Stimulated activated CD4-positive, alpha-beta T cell treated with anti-CD3 and anti-CD28 coated beads, Interleukin-1b, Interleukin-23, amount 100 ng/mL, for 48 hours (primary cell): Measurements from ENCODE around the gene PLXNB2.
"Not testable (repeated sequence)": the region's sequence is repeated elsewhere in the genome, so short reads cannot be mapped to it uniquely, and the experiment has no call there.

Experiments used
- DNase-seq: peaks from one replicate; pipeline ENCODE4 v3.0.0-alpha.2; 2020

The PLXNB2 gene

DNA sequence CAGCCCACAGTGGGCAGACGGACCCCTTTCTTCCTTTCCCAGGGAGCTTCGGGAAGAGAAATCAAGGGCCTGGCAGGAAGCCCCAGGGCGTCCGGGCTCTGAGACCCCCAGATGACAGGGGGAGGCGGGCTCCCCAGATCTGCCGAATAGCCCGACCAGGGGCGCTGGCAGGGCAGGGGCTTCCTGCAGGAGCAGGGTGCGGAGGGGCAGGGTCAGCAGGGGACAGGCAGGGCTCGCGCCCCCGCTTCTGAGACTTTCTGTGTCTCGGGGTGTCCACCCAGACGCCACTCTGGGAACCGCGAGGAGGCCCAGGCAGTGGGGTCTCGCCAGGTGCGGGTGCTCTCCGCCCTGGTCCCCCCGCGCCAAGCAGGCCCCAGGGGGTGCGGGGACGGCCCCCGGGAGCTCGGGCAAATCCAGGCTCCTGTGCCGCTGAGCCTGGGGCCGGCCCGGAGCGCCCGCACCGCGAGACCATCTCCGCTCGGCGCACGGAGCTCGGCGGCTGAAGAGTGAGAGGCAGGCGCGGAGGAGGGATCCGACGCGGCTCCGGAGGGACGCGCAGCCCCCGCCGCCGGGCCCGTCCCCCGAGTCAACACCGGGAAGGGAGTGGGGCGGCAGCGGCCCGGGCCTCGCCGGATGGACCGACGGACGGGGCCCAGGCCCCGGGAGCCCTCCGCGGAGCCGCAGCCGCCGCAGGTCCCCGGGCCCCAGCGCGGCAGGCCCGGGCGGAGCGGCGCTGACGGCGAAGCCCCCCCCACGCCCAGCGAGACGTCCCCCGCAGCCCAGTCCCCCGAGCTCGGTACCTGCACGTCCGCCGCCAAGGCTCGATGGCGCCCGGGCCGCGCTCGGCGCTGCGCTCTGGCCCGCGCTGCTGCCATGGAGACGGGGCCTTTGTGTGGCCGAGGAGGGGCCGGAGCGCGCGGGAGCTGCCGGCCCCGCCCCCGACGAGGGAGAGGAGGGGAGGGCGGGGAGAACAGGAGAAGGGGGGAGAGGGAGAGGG is at the start of gene PLXNB2:
TSS of gene PLXNB2 (minus strand) at position 894 of the 997 bp plus-strand sequence. CDS start 17,062 bp downstream, outside the sequence.
- DNase-seq = no peak

- no peak for DNase-seq
Measured at GRCh38 chr22:50357222-50357621, 49.8 kb upstream of the PLXNB2 start.

DNA sequence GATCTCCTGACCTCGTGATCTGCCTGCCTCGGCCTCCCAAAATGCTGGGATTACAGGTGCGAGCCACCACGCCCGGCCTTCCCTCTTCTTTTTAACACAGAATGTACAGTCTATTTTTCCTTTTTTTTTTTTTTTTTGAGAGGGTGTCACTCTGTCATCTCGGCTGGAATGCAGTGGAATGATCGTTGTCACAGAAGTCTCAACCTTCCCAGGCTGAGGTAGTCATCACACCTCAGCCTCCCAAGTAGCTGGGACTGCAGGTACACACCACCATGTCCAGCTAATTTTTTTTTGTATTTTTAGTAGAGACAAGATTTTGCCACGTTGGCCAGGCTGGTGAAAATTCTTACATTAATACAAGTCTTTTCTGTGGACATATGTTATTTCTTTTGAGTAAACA is 48.7 kb upstream of the PLXNB2 start:
- no peak for DNase-seq

GRCh38 chr22:50348058-50348457 is 40.6 kb upstream of the PLXNB2 start:
- no peak for DNase-seq

GRCh38 chr22:50347157-50347556 is 39.7 kb upstream of the PLXNB2 start:
- DNase-seq = no peak

GRCh38 chr22:50346470-50346869 is 39.0 kb upstream of the PLXNB2 start:
- no peak for DNase-seq

- DNase-seq = no peak
Measured at GRCh38 chr22:50343541-50343935, 36.1 kb upstream of the PLXNB2 start.

DNA sequence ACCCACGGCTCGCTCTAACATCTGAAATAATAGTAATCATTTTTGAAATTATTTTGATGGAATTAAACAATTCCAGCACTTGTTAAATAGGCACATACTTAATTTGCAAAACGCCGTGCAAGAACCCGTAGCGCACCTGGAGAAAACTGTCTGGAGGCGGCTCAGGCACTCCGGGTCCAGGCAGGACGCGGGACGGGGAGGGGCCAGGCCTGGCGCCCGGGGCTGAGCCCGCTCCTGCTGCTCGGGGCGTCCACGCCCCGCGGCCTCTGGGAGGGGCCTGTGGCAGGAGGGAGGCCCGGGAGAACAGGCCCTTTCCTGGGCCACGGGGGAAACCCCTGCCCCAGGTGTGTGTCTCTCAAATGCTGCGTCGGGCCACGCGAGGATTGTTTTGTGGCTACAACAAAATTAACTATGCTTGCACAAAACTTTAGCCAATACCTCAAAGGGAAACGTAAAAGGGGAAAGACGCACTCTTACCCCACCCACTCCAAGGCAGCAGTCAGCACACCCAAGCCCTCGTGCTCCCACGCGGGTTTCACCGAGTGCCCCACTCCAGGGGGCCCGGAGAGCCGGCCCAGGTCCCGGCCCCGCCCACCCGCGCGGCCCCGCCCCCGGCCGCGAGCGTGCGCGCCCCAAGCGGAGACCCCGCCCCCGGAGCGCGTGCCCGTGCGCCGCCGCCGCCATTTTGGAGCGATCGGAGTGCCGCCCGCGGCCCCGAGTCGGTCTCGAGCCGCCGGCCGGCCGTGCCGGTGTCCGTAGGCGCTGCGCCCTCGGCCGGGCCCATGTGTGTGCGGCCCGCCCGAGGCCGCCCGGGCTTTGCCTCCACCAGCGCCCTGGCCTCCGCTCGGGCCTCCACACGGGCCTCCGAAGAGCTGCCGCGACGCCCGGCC is 35.5 kb upstream of the PLXNB2 start, which contains the start of gene PPP6R2:
TSS of gene PPP6R2 (plus strand) at position 677 of the 890 bp plus-strand sequence. CDS start 50,582 bp downstream, outside the sequence.
- peak; percentile 85 for DNase-seq

GRCh38 chr22:50341977-50342650 is 34.7 kb upstream of the PLXNB2 start:
- peak; percentile 86 for DNase-seq

DNA sequence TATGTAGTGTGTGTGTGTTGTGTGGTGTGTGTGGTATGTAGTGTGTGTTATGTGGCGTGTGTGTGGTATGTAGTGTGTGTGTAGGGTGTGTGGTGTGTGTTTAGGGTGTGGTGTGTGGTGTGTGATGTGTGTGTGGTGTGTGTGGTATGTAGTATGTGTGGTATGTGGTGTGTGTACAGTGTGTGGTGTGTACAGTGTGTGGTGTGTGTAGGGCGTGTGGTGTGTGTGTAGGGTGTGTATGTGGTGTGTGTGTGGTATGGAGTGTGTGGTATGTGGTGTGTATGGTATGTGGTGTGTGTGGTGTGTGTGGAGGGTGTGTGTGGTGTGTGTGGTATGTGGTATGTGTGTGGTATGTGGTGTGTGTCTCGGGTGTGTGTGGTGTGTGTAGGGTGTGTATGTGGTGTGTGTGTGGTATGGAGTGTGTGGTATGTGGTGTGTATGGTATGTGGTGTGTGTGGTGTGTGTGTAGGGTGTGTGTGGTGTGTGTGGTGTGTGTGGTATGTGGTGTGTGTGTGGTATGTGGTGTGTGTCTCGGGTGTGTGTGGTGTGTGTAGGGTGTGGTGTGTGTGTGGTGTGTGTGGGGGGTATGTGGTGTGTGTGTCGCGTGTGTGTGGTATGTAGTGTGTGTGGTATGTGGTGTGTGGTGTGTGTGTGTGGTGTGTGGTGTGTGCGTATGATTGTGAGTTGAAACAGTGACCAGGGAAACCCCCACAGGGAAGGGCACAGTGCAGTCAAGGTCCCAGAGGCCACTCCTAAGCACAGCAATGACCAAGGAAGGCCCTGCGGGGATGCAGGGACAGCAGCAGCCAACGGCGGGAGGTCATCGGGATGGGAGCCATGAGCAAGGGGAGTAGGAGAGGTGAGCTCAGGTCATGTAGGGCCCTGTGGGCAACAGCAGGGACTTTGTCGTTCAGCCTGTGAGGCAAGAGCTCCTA is 32.8 kb upstream of the PLXNB2 start:
- DNase-seq = no peak

DNA sequence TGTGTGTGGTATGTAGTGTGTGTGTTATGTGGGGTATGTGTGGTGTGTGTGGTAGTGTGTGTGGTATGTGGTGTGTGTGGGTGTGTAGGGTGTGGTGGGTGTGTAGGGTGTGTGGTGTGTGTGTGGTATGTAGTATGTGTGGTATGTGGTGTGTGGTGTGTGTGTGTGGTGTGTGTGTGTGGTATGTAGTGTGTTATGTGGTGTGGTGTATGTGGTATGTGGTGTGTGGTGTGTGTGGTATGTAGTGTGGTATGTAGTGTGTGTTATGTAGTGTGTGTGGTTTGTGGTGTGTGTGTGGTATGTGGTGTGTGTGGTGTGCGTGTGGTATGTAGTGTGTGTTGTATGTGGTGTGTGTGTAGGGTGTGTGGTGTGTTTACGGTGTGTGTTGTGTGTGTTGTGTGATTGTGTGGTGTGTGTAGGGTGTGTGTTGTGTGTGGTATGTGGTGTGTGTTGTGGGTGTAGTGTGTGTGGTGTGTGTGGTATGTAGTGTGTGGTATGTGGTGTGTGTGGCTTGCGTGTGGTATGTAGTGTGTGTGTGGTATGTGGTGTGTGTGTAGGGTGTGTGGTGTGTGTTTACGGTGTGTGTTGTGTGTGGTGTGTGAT is 31.5 kb upstream of the PLXNB2 start:
- no peak for DNase-seq

DNA sequence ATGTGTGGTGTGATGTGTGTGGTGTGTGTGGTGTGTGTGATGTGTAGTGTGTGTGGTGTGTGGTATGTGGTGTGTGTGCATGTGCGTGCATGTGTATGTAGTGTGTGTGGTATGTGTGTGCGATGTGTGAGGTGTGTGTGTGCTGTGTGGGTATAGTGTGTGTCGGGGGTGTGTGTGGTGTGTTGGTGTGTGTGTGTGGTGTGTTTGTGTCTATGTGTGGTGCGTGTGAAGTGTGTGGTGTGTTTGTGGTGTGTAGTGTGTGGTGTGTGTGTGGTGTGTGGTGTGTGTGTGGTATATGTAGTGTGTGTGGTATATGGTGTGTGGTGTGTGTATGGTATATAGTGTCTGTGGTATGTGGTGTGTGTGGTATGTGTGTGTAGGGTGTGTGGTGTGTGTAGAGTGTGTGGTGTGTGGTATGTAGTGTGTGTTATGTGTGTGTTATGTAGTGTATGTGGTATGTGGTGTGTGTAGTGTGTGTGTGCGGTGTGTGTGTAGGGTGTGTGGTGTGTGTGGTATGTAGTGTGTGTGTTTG is 30.7 kb upstream of the PLXNB2 start:
- DNase-seq = no peak

- no peak for DNase-seq
Measured at GRCh38 chr22:50337262-50338041, 30.0 kb upstream of the PLXNB2 start.

GRCh38 chr22:50334433-50334832 is 27.0 kb upstream of the PLXNB2 start:
- DNase-seq = not testable (repeated sequence)

GRCh38 chr22:50329236-50329635 is 21.8 kb upstream of the PLXNB2 start:
- peak; percentile 33 for DNase-seq

- no peak for DNase-seq
Measured at GRCh38 chr22:50327711-50328019, 20.2 kb upstream of the PLXNB2 start.

- peak; percentile 58 for DNase-seq
Measured at GRCh38 chr22:50326956-50327710, 19.7 kb upstream of the PLXNB2 start, which contains the start of gene DENND6B. Gene DENND6B (minus strand): TSS chr22:50327012. CDS start chr22:50326988, 24 bp downstream.

- no peak for DNase-seq
Measured at GRCh38 chr22:50326225-50326955, 18.9 kb upstream of the PLXNB2 start.
